Endothelial cell of umbilical vein (primary cell): Measurements from ENCODE around the gene FABP1. TPM values are rescaled to one million over a fixed set of nuclear protein-coding genes. Genes with fewer than 3 reads are reported as not detected.

ENCODE experiments used
- BruUV-seq: library from RNA; stranded (reverse); fragments of 400-500 nt; replicated peaks from 2 replicates; lab custom pipeline; 2021; lab: Mats Ljungman, UMichigan
- CTCF ChIA-PET: fragments of 300-600, 350-600 bp; sonication (Branson Sonifier 250); formaldehyde crosslinking; loops from one replicate; lab custom pipeline; 2021; ENCODE audit warnings: antibody characterized with exemption, inconsistent platforms; lab: Charles Lee
- POLR2A ChIA-PET: fragments of 300-600, 350-600 bp; sonication (Branson Sonifier 250); formaldehyde crosslinking; loops from one replicate; lab custom pipeline; 2021; ENCODE audit warnings: antibody characterized with exemption, inconsistent platforms; lab: Charles Lee
- DNase-seq: peaks from one replicate; pipeline ENCODE4 v3.0.0-alpha.2; 2011; ENCODE audit warnings: low read depth, low spot score
- FAIRE-seq: peaks from 2 replicates; lab custom pipeline; 2011; peaks lifted over from hg19 to GRCh38; lab: Jason Lieb, UNC
- H2AFZ ChIP-seq: 2 replicates; pipeline ENCODE4 v1.6.0; 2012; ENCODE audit warnings: low read depth, low read length, control low read depth, inconsistent platforms
- H3K27ac ChIP-seq: 2 replicates; pipeline ENCODE4 v1.5.1; 2011; ENCODE audit warnings: low read depth, mild to moderate bottlenecking, control low read depth, low read length, moderate library complexity; ENCODE audit not compliant: insufficient read depth
- H3K27me3 ChIP-seq, 2 experiments: 2 replicates each; pipeline versions ENCODE4 v1.6.0 to v1.6.1; 2011; ENCODE audit warnings: low read length in 2 of 2, mixed read lengths in 1 of 2; ENCODE audit not compliant: control insufficient read depth in 2 of 2, insufficient read depth in 2 of 2
- H3K36me3 ChIP-seq, 2 experiments: 2 replicates in 1 of 2; 3 replicates in 1 of 2; pipeline ENCODE4 v1.5.1; 2011; ENCODE audit warnings: low read length in 2 of 2, mild to moderate bottlenecking in 1 of 2, moderate library complexity in 1 of 2; ENCODE audit not compliant: control insufficient read depth in 2 of 2, insufficient read depth in 2 of 2; ENCODE audit errors: extremely low read depth in 1 of 2
- H3K4me1 ChIP-seq: 3 replicates; pipeline ENCODE4 v1.5.1; 2011; ENCODE audit warnings: mild to moderate bottlenecking, low read length; ENCODE audit not compliant: control insufficient read depth, insufficient read depth; ENCODE audit errors: extremely low read depth
- H3K4me2 ChIP-seq: 2 replicates; pipeline ENCODE4 v1.6.1; 2011; ENCODE audit warnings: low read length, control low read depth, mixed read lengths; ENCODE audit not compliant: insufficient read depth
- H3K4me3 ChIP-seq, 3 experiments: fragments of 200-600 bp in 1 of 3; sonication (generic), shearing (Covaris generic) in 1 of 3; replicated peaks in 1 of 3; 2 replicates each; pipeline ENCODE4 v1.5.1; 2011 to 2016; ENCODE audit warnings: control low read depth in 3 of 3, low read length in 3 of 3, mild to moderate bottlenecking in 2 of 3, inconsistent platforms in 1 of 3, low read depth in 1 of 3, moderate library complexity in 1 of 3; ENCODE audit not compliant: insufficient read depth in 1 of 3
- H3K79me2 ChIP-seq: 2 replicates; pipeline ENCODE4 v1.6.0; 2012; ENCODE audit warnings: low read length, inconsistent platforms; ENCODE audit not compliant: control insufficient read depth, insufficient read depth
- H3K9ac ChIP-seq: replicated peaks from 2 replicates; pipeline ENCODE3; 2011; ENCODE audit warnings: low read length, control low read depth; ENCODE audit not compliant: insufficient read depth; ENCODE audit errors: extremely low read depth
- H3K9me1 ChIP-seq: replicated peaks from 3 replicates; pipeline ENCODE4 v1.6.0; 2011; ENCODE audit warnings: mild to moderate bottlenecking, low read length; ENCODE audit not compliant: control insufficient read depth, insufficient read depth; ENCODE audit errors: extremely low read depth
- H3K9me3 ChIP-seq: replicated peaks from 2 replicates; pipeline ENCODE4 v1.5.1; 2012; ENCODE audit warnings: low read length, inconsistent platforms; ENCODE audit not compliant: control insufficient read depth, insufficient read depth
- H4K20me1 ChIP-seq: replicated peaks from 2 replicates; pipeline ENCODE3; 2011; ENCODE audit warnings: mild to moderate bottlenecking, low read length; ENCODE audit not compliant: control insufficient read depth, insufficient read depth; ENCODE audit errors: extremely low read depth
- EZH2 ChIP-seq: IDR thresholded peaks from 2 replicates; pipeline ENCODE4 v1.6.1; 2012; ENCODE audit warnings: borderline replicate concordance, low read depth, mild to moderate bottlenecking, moderate library complexity, low read length, inconsistent platforms; ENCODE audit not compliant: severe bottlenecking
- FOS ChIP-seq: IDR thresholded peaks from 2 replicates; pipeline ENCODE4 v1.6.1; 2011; ENCODE audit warnings: mild to moderate bottlenecking, low read length, moderate library complexity, borderline replicate concordance; ENCODE audit not compliant: insufficient read depth
- GATA2 ChIP-seq: IDR thresholded peaks from 2 replicates; pipeline ENCODE4 v1.7.0; 2011; ENCODE audit warnings: low read depth, mild to moderate bottlenecking, moderate library complexity, mixed read lengths, low read length; ENCODE audit not compliant: insufficient read length, insufficient read depth
- JUN ChIP-seq: IDR thresholded peaks from 2 replicates; pipeline ENCODE4 v1.6.1; 2011; ENCODE audit warnings: borderline replicate concordance, low read depth; ENCODE audit not compliant: insufficient read length, insufficient read depth
- MYC ChIP-seq: IDR thresholded peaks from one replicate; pipeline ENCODE4 v1.6.1; 2011; ENCODE audit warnings: mild to moderate bottlenecking, low read depth, low read length
- POLR2A ChIP-seq: IDR thresholded peaks from 2 replicates; pipeline ENCODE4 v1.6.1; 2012; ENCODE audit warnings: low read depth, mild to moderate bottlenecking, control low read depth, low read length
- POLR2AphosphoS5 ChIP-seq: IDR thresholded peaks from 2 replicates; pipeline ENCODE4 v1.6.1; 2012; ENCODE audit warnings: low read depth, mild to moderate bottlenecking, control low read depth, low read length, moderate library complexity; ENCODE audit not compliant: insufficient read depth
- dilution Hi-C: fragments of 300-500 bp; cut with MboI; formaldehyde crosslinking; loops from one replicate; pipeline ENCODE4 v1.15.0; 2019; ENCODE audit warnings: low sequenced_read_pairs; ENCODE audit not compliant: extremely low pct_ligation_motif_present
- intact Hi-C: fragments of 100-400 bp; cut with micrococcal nuclease; formaldehyde crosslinking; loops from one replicate; pipeline ENCODE4 v1.10.0; 2022
- polyA plus RNA-seq, 4 experiments: library from polyadenylated mRNA; depleted of rRNA in 3 of 4; stranded (reverse) in 3 of 4; unstranded in 1 of 4; fragments of >200 nt; gene quantifications; 2 replicates each; pipeline versions ENCODE4 v1.2.1 to v1.2.3, GENCODE V29; 2011 to 2012; ENCODE audit warnings: missing spikeins in 1 of 4
- total RNA-seq: library from RNA; stranded (reverse); gene quantifications from 2 replicates; pipeline ENCODE4 v1.2.3, GENCODE V29; 2021
- TF ChIP-seq, protein P1 (sequence below), 2 donors: IDR thresholded peaks; 1 replicate in 1 of 2; 2 replicates in 1 of 2; pipeline ENCODE4 v1.5.1; 2011; ENCODE audit warnings: low read length in 2 of 2, mild to moderate bottlenecking in 2 of 2, moderate library complexity in 2 of 2, control low read depth in 1 of 2, inconsistent platforms in 1 of 2, low read depth in 1 of 2; ENCODE audit not compliant: insufficient read depth in 1 of 2; ENCODE audit errors: extremely low read depth in 1 of 2
- TF ChIP-seq, protein P2 (sequence below): IDR thresholded peaks from 2 replicates; pipeline ENCODE4 v1.6.1; 2011; ENCODE audit not compliant: insufficient read depth, insufficient read length

FABP1 gene
- total and polyA plus RNA-seq, 2 donors (not counting 3 experiments of a cell fraction or from before 2014, with no cell fraction given), result not detected

DNA sequence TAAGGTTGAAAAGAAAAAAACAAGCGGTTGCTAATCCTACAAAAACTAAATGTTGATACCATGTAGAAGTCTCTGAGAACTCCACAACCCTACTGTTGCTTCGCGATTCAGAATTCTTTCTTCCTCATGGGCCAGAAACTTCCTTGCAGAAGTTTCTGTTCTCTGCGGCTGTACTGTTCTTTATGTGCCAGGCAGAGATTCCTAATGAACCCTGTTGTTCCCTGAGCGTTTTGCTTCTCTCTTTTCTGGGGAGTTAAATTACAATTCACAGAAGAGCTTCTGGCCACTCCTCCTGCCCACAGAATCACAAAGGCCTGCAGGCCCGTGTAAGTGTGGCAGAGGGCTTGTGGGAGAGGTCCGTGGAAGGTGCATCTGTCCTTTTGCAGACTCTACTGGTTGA, 40.5 kb upstream of the FABP1 start:
- DNase-seq, result no peak
- H3K4me3 ChIP-seq, result no peak overlapping the region
- H3K36me3 ChIP-seq, result no peaks in the 10 kb centered on the region
- ChIA-PET POLR2A (no interaction called here), CTCF (interaction anchor here (0.6 kb wide), 2 partner anchors 8 to 108 kb away, joined by 3 read pairs; no protein-coding TSS in a partner anchor)
- no peak for FAIRE-seq
- H3K4me2 ChIP-seq, result no peak overlapping the region
- intact Hi-C loops, result no loop called here
- H2AFZ ChIP-seq, result no peak overlapping the region
- H3K9me3 ChIP-seq, result no peaks in the 10 kb centered on the region
- no TSS peak for BruUV-seq
- peaks cover 3 to 11% of the 10 kb centered on the region in 2 experiments for H3K27me3 ChIP-seq
- no peaks in the 10 kb centered on the region for H3K4me1 ChIP-seq
- H4K20me1 ChIP-seq, result no peaks in the 10 kb centered on the region
- H3K9me1 ChIP-seq, result no peaks in the 10 kb centered on the region
- dilution Hi-C loops, result no loop called here
- H3K27ac ChIP-seq, result no peak overlapping the region
- TF ChIP-seq EZH2, result no peak
- TF ChIP-seq, protein P1, sequence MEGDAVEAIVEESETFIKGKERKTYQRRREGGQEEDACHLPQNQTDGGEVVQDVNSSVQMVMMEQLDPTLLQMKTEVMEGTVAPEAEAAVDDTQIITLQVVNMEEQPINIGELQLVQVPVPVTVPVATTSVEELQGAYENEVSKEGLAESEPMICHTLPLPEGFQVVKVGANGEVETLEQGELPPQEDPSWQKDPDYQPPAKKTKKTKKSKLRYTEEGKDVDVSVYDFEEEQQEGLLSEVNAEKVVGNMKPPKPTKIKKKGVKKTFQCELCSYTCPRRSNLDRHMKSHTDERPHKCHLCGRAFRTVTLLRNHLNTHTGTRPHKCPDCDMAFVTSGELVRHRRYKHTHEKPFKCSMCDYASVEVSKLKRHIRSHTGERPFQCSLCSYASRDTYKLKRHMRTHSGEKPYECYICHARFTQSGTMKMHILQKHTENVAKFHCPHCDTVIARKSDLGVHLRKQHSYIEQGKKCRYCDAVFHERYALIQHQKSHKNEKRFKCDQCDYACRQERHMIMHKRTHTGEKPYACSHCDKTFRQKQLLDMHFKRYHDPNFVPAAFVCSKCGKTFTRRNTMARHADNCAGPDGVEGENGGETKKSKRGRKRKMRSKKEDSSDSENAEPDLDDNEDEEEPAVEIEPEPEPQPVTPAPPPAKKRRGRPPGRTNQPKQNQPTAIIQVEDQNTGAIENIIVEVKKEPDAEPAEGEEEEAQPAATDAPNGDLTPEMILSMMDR (IDR thresholded peaks at IDR 0.05; ENCODE audit: extremely low read depth in 1 of 2, insufficient read depth in 1 of 2, low read depth in 1 of 2, low read length in 2 of 2), result no peak
- no peak for TF ChIP-seq POLR2AphosphoS5
- TF ChIP-seq JUN, result no peak
- TF ChIP-seq, protein P2, sequence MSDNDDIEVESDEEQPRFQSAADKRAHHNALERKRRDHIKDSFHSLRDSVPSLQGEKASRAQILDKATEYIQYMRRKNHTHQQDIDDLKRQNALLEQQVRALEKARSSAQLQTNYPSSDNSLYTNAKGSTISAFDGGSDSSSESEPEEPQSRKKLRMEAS, result no peak
- no peak for TF ChIP-seq MYC
- TF ChIP-seq GATA2, result no peak
- TF ChIP-seq POLR2A, result no peak
- TF ChIP-seq FOS, result no peak
- H3K79me2 ChIP-seq, result no peaks in the 10 kb centered on the region
- H3K9ac ChIP-seq, result no peak overlapping the region
